Activated gamma-delta T cell treated with anti-CD3 and anti-CD28 coated beads, Interleukin-2, amount 50 U/mL, for 16 hours (primary cell): ENCODE results near the gene TENM4.

Experiments
- DNase-seq: peaks from one replicate; pipeline ENCODE4 v3.0.0-alpha.2; 2020; ENCODE audit warnings: low read depth

TENM4 gene

GRCh38 chr11:79418241-79418640 lies 22.6 kb downstream of the TENM4 start:
- no peak for DNase-seq

- DNase-seq = no peak
These were observed 23.5 kb downstream of the TENM4 start for GRCh38 chr11:79417069-79417920.

- DNase-seq = no peak
These were observed 24.9 kb downstream of the TENM4 start for GRCh38 chr11:79415912-79416311.

GRCh38 chr11:79415411-79415810 lies 25.4 kb downstream of the TENM4 start:
- DNase-seq = no peak

- DNase-seq = no peak
These were observed 26.0 kb downstream of the TENM4 start for GRCh38 chr11:79414644-79415317.

- no peak for DNase-seq
These were observed 26.8 kb downstream of the TENM4 start for GRCh38 chr11:79414041-79414440.

- no peak for DNase-seq
These were observed 27.6 kb downstream of the TENM4 start for GRCh38 chr11:79413268-79413667.

GRCh38 chr11:79412761-79413160 lies 28.1 kb downstream of the TENM4 start:
- no peak for DNase-seq

- no peak for DNase-seq
These were observed 31.5 kb downstream of the TENM4 start for GRCh38 chr11:79409330-79409729.

- no peak for DNase-seq
These were observed 34.5 kb downstream of the TENM4 start for GRCh38 chr11:79406376-79406775.

- no peak for DNase-seq
These were observed 36.0 kb downstream of the TENM4 start for GRCh38 chr11:79404806-79405205.

GRCh38 chr11:79404325-79404724 lies 36.5 kb downstream of the TENM4 start:
- no peak for DNase-seq

GRCh38 chr11:79403839-79404238 lies 37.0 kb downstream of the TENM4 start:
- DNase-seq = no peak

- no peak for DNase-seq
These were observed 37.9 kb downstream of the TENM4 start for GRCh38 chr11:79402912-79403311.

- DNase-seq = no peak
These were observed 40.0 kb downstream of the TENM4 start for GRCh38 chr11:79400717-79401330.

GRCh38 chr11:79400206-79400605 lies 40.6 kb downstream of the TENM4 start:
- DNase-seq = no peak

- no peak for DNase-seq
These were observed 43.6 kb downstream of the TENM4 start for GRCh38 chr11:79397252-79397651.

- no peak for DNase-seq
These were observed 44.2 kb downstream of the TENM4 start for GRCh38 chr11:79396674-79397073.

GRCh38 chr11:79396001-79396400 lies 44.8 kb downstream of the TENM4 start:
- no peak for DNase-seq

- no peak for DNase-seq
These were observed 47.3 kb downstream of the TENM4 start for GRCh38 chr11:79393362-79394043.

- no peak for DNase-seq
These were observed 48.7 kb downstream of the TENM4 start for GRCh38 chr11:79392161-79392560.

GRCh38 chr11:79390923-79391322 lies 49.9 kb downstream of the TENM4 start:
- no peak for DNase-seq

GRCh38 chr11:79390477-79390876 lies 50.4 kb downstream of the TENM4 start:
- no peak for DNase-seq
